ENCODE results near the gene HSP90AB1. TPM values are rescaled to one million over a fixed set of nuclear protein-coding genes. Genes with fewer than 3 reads are reported as not detected.
A peak's percentile ranks its signal among the peaks of the same experiment; 100 is the strongest.

HSP90AB1 gene
- total and polyA plus RNA-seq, 9 of the 15 experiments (the other 6 are each of a cell fraction or from before 2014, with no cell fraction given) = 1,780 to 3,358 (median 2,262) TPM

DNA sequence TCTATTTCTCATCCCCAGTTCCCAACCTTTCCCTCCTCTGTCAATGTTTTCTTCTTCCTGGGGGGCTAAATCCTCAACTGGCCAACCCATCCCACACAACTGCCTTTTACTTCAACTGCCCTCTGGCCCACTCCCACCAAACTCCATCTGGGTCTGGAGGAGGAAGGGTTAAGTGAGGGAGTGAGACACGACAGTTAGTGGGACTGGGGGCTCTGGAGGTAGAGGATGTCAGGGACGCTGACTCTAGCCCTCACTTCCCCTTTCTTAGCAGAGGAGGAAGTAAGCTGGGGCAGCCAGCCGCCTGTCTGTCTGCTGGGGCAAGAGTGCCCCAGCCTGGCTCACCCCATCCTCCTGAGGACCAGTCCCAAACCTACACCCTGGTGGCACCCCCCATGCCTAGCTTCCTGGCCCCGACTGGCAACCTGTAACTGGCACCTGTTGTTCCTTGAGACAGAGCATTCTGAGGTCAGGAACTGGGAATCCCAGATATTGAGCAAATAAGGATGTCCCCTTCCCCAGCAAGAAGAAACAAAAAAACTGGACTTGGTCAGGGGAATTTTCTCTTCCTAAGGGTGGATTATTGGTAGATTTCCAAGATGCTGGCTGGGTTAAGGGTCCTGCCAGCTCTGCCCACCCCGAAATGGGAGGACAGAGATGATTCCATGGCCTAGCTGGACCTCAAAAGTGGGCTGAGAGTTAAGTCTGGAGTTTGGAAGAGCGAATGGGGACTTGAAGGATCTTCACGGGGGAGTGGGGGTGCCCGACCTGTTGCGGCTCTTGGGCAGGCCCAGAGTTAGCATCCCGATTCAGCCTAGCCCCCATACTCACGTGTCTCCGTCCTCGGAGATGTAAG lies 17.5 kb downstream of the HSP90AB1 start (continued):
- TF ChIP-seq, protein P1, sequence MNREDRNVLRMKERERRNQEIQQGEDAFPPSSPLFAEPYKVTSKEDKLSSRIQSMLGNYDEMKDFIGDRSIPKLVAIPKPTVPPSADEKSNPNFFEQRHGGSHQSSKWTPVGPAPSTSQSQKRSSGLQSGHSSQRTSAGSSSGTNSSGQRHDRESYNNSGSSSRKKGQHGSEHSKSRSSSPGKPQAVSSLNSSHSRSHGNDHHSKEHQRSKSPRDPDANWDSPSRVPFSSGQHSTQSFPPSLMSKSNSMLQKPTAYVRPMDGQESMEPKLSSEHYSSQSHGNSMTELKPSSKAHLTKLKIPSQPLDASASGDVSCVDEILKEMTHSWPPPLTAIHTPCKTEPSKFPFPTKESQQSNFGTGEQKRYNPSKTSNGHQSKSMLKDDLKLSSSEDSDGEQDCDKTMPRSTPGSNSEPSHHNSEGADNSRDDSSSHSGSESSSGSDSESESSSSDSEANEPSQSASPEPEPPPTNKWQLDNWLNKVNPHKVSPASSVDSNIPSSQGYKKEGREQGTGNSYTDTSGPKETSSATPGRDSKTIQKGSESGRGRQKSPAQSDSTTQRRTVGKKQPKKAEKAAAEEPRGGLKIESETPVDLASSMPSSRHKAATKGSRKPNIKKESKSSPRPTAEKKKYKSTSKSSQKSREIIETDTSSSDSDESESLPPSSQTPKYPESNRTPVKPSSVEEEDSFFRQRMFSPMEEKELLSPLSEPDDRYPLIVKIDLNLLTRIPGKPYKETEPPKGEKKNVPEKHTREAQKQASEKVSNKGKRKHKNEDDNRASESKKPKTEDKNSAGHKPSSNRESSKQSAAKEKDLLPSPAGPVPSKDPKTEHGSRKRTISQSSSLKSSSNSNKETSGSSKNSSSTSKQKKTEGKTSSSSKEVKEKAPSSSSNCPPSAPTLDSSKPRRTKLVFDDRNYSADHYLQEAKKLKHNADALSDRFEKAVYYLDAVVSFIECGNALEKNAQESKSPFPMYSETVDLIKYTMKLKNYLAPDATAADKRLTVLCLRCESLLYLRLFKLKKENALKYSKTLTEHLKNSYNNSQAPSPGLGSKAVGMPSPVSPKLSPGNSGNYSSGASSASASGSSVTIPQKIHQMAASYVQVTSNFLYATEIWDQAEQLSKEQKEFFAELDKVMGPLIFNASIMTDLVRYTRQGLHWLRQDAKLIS (CRISPR knock-in tag; IDR thresholded peaks at IDR 0.05) = no peak
- TF ChIP-seq, protein P2, sequence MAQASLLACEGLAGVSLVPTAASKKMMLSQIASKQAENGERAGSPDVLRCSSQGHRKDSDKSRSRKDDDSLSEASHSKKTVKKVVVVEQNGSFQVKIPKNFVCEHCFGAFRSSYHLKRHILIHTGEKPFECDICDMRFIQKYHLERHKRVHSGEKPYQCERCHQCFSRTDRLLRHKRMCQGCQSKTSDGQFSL (CRISPR knock-in tag; IDR thresholded peaks at IDR 0.05) = no peak; the same call in 1 of the 2 replicates
- TF ChIP-seq, protein P2 (tag; IDR thresholded peaks at IDR 0.05) = no peak
- TF ChIP-seq PYGO2 (tag; IDR thresholded peaks at IDR 0.05) (no peak), BHLHE40 (IDR thresholded peaks at IDR 0.05; ENCODE audit: low read length) (peak; percentile 84), RCOR1 (IDR thresholded peaks at IDR 0.05; ENCODE audit: borderline replicate concordance in 1 of 2, low read depth in 2 of 2, low read length in 2 of 2) (peak in 1 of 2 experiments; percentile 72; a peak in 3 of 4 replicates), FOXK1 (CRISPR knock-in tag; IDR thresholded peaks at IDR 0.05; ENCODE audit: borderline replicate concordance) (peak; percentile 76; the same call in 1 of the 2 replicates), CREM (IDR thresholded peaks at IDR 0.05; ENCODE audit: low read depth) (no peak), ZNF445 (CRISPR knock-in tag; IDR thresholded peaks at IDR 0.05; ENCODE audit: low read depth) (0 out of 2 replicates have a peak, but pooled peaks have one; percentile 20), SP1 (CRISPR knock-in tag; IDR thresholded peaks at IDR 0.05) (peak; percentile 52), MAFK (IDR thresholded peaks at IDR 0.05; ENCODE audit: low read length) (no peak), PPARD (CRISPR knock-in tag; IDR thresholded peaks at IDR 0.05) (no peak), PHTF2 (CRISPR knock-in tag; IDR thresholded peaks at IDR 0.05) (no peak), LCOR (CRISPR knock-in tag; IDR thresholded peaks at IDR 0.05) (no peak), SRSF9 (IDR thresholded peaks at IDR 0.05; ENCODE audit: borderline replicate concordance, low read depth, low read length) (no peak), ARID2 (IDR thresholded peaks at IDR 0.05) (0 out of 2 replicates have a peak, but pooled peaks have one; percentile 25), CC2D1A (IDR thresholded peaks at IDR 0.05) (peak; percentile 54; the same call in 1 of the 2 replicates)
- TF ChIP-seq, protein P3, sequence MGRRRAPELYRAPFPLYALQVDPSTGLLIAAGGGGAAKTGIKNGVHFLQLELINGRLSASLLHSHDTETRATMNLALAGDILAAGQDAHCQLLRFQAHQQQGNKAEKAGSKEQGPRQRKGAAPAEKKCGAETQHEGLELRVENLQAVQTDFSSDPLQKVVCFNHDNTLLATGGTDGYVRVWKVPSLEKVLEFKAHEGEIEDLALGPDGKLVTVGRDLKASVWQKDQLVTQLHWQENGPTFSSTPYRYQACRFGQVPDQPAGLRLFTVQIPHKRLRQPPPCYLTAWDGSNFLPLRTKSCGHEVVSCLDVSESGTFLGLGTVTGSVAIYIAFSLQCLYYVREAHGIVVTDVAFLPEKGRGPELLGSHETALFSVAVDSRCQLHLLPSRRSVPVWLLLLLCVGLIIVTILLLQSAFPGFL (CRISPR knock-in tag; IDR thresholded peaks at IDR 0.05) = no peak
- TF ChIP-seq, protein P4, sequence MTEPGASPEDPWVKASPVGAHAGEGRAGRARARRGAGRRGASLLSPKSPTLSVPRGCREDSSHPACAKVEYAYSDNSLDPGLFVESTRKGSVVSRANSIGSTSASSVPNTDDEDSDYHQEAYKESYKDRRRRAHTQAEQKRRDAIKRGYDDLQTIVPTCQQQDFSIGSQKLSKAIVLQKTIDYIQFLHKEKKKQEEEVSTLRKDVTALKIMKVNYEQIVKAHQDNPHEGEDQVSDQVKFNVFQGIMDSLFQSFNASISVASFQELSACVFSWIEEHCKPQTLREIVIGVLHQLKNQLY (CRISPR knock-in tag; conservative IDR thresholded peaks at IDR 0.05) = no peak
- TF ChIP-seq, protein P5, sequence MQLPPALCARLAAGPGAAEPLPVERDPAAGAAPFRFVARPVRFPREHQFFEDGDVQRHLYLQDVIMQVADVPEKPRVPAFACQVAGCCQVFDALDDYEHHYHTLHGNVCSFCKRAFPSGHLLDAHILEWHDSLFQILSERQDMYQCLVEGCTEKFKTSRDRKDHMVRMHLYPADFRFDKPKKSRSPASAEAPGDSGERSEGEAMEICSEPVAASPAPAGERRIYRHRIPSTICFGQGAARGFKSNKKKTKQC (CRISPR knock-in tag; IDR thresholded peaks at IDR 0.05) = peak; percentile 14; the same call in 1 of the 2 replicates

Measured in K562 (cell line).